ENCODE results near the gene RTEL1.
"Not testable (repeated sequence)": the region's sequence is repeated elsewhere in the genome, so short reads cannot be mapped to it uniquely, and the experiment has no call there.

The RTEL1 gene

DNA sequence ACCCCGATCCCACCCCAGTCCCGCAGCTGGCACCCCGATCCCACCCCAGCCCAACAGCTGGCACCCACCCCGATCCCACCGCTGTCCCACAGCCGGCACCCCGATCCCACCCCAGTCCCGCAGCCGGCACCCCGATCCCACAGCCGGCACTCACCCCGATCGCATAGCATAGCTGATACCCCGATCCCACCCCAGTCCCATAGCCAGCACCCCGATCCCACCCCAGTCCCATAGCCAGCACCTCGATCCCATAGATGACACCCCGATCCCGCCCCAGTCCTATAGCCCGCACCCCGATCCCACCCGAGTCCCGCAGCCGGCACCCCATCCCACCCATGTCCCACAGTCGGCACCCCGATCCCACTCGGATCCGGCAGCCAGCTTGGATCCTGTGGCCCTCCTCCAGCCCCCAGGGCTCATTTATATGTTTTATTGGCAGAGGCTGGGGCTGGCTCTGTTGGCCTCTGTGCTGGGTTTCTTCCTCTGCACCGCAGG is 30.3 kb upstream of the RTEL1 start:
- DNase-seq: no peak

DNA sequence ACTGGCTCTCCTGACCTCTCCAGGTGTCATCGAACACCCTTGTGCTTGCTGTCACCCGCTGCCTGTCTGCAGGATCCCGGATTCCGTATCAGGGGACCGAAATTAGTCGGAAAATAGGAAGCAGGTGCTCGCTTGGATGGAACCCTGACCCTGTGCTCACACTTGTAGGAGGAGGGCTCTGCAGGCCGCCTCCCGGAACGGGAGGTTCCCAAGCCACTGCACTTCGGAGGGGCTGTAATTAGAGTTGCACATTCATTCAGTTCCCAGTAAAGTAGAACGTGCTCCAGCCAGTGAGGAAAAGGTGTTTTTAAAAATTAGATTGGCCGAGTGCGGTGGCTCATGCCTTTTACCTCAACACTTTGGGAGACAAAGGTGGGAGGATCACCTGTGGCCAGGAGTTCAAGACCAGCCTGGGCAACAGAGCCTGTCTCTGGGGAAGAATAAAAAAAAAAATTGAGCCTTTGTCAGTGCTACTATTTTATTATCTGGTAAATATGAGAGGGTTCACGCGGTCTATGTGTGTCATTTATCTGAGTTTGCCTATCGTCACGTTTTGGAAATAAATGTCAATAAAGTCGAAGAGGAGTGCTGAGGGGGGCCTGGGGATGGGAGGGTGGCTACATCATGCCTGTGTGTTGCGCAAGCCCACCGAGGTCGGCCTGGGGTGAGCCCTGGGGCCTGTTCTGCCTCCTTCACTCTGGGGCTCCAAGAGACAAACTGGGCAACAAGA is 29.7 kb upstream of the RTEL1 start:
- no peak for DNase-seq

DNA sequence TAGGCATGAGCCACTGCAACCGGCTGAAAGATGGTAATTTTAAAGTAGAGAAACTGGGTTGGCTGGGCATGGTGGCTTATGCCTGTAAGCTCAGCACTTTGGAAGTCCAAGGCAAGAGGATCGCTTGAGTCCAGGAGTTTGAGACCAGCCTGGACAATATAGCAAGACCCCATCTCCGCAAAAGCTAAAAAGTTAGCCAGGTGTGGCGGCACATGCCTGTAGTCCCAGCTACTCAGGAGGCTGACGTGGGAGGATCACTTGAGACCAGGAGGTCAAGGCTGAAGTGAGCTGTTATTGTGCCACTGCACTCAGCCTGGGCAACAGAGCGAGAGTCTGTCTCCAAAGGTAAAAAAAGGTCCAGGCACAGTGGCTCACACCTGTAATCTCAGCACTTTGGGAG is 27.2 kb upstream of the RTEL1 start:
- not testable (repeated sequence) for DNase-seq

DNA sequence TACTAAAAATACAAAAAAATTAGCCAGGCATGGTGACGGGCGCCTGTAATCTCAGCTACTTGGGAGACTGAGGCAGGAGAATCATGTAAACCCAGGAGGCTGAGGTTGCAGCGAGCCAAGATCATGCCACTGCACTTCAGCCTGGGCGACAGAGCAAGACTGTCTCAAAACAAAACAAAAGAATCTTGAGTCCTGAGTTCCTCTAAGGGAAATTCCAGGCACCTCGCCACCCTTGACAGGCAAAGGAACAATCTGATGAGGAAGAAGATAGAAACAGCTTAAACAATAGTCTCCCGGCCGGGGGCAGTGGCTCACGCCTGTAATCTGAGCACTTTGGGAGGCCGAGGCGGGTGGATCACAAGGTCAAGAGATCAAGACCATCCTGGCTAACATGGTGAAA is 26.7 kb upstream of the RTEL1 start:
- not testable (repeated sequence) for DNase-seq

DNA sequence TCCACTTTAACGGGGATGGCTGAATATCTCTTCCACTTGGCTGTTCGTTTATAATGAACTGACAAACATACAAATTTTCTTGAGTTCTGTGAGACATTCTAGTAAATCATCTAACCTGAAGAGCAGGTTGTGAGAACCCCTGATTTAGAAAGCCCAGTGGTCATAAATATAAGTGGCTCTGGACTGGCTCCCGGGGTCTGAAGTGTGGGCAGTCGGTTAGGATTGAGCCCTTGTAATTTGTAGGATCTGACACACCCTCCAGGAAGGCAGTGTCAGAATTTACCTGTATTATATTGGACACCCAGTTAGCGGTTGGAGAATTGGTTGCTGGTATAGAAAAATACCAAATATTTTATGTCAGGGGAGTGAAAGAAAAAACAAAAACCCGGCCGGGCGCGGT is 24.4 kb upstream of the RTEL1 start:
- DNase-seq: no peak

DNA sequence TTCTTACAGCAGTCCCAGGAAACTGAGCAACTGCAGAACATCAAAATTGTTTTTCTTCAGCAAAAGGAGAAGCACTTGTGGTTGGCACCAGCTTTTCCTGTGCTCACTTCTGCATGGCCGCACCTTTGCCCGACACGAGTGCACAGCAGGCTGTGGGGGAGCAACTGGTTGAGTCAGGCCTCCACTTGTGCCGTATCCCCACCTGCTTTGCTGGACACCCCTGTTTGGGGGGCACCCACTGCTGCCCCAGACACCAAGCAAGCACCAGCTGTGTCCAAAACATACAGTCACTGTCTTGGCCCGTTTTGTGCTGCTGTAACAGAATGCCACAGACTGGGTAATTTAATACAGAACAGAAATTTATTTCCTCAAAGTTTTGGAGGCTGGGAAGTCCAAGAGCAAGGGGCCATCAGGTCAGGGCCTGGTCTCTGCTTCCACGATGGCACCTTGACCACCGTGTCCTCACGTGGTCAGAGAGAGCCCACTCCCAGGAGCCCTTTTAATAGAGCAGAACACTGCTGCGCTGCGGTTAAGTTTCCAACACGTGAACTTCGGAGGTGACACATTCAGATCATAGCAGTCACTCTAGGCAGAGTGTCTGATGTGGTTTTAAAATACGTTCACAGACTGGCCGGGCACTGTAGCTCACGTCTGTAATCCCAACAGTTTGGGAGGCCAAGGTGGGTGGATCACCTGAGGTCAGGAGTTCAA is 22.5 kb upstream of the RTEL1 start:
- peak; percentile 41 for DNase-seq

DNA sequence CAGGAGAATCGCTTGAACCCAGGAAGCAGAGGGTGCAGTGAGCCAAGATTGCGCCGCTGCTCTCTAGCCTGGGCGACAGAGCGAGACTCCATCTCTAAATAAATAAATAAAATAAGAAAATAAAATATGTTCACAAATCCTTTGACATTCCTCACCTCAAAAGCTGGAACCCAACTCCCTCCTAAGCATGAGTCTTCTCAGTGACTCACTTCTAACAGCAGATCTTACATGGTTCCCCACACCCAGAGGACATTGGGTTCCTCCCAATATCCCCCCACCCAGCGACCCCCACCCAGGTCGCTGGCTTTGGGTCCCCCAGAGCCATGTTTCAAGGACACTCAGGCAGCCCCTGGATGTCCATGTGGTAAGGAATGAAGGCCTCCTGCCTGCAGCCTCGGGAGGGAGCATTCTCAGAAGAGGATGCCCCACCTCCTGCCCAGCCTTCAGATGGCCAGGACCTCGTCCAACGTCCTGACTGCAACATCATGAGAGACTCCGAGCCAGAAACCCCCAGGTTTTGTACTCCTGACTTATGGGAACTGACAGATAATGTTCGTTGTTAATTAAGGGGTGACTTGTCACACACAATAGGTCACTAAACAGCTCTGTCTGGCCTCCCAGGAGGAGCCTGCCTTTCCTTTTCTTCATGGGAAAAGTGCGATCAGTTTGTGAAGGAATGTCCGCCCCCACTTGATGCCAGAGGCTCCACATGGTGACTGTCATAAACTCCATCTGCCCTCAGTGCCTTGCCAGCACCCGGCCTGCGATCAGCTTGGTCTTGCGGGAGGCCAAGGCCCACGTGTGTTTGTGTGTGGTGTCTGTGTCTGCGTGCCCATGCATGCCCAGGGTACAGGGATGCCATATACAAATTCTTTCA is 21.1 kb upstream of the RTEL1 start:
- DNase-seq: no peak

DNA sequence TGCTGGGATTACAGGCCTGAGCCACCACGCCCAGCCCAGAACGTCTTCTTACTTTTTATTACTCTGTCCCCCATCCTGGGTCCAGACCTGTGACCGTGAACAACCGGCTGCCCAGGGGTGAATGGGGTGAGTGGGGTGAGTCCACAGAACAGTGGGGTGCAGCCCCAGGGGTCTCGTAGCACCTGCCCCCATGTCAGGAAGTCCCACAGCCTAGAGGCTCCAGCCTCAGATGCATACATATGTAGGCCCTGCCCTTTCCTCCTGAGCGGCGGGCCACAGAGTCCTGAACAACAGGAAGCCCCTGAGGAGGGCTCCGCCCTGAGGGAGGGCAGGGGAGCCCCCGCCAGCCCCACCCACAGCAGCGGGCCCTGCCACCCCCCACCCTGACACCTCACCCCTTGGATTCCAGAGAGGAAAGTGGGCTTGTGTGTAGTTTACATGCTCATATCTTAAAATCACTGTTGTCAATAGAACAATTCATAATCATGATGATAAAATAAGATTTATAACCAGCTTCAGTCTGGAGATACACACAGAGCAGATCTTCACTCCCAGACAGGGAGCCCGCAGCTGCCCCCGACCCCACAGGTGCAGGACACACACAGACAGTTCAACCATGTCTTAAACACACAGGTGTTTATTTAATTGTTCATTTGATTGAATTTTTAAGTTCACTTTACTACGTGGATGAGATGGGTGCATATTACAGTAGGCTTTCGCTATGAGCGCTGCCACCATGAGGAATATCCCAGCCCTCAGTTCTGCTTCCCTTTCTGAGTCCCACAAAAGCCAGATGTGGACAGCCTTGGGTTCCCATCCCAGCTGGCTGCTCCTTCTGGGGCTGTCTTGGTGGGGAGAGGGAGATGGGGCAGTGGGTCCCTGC is 18.8 kb upstream of the RTEL1 start:
- peak; percentile 36 for DNase-seq

DNA sequence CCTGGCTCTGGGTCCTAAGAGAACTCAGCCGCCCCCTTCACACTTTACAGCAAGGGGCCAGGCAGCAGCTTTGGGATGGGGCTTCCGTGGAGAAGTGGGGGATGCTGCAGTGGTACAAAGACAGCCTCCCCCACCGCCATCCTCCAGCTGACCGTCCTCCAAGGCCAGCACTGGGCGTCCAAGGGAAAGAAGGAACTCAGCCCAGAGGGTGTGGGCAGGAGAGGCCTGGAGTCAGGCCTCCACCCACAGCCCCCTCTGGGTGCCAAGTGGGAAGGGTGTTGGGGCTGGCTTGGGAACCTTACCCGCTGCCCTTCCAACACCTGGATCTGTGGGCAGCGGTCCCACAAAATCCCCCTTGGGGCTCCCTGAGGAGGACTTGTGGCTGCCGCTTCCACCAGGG is 18.0 kb upstream of the RTEL1 start:
- no peak for DNase-seq

DNA sequence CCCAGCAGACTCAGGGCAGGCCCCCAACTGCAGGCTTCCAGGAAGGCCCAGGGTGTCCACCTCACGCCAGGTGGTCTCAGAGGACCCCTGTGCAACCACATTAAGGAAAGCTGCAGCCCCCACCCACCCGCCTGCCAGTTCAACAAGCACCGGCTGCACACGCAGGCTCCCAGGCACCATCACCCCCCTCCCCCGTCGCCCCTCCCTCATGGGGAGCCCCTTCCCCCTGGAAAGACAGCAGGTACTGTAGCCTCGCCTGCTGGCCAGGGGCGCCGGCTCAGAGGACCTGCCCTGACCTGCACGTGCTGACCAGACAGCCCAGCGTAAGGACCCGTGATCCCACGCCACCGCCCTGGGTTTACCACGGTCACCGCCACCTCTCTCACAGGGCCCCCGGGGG is 17.4 kb upstream of the RTEL1 start:
- DNase-seq: not testable (repeated sequence)

DNA sequence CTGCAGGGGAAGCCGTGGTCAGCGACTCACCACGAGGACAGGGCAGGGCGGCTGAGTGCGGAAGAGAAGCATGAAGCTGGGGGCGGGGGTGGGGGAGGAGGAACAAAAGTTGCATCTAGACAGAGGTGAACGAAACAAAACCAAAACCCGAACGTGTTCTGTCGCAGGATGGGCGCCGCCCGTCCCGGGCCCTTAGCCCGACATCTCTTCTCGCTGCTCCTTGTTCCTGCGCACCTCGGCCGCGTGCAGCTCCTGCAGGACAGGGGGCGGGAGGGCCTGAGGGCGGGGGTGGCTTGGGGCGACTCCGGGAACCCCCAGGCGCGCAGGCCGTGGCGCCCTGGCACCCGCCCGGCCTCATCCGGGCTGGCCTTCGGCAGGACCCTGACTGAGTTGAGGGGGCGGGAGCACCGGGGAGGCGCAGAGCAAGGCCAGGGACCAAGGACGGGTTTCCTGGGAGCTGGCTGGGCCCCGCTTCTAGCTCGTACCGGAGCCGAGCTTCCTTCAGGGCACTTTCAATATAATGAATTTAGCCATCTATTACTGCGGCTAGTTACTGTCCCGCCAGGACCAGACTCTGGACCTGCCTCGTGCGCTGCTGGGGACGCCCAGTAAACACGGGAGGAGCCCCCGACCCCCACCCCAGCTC is 16.8 kb upstream of the RTEL1 start:
- peak; percentile 44 for DNase-seq

DNA sequence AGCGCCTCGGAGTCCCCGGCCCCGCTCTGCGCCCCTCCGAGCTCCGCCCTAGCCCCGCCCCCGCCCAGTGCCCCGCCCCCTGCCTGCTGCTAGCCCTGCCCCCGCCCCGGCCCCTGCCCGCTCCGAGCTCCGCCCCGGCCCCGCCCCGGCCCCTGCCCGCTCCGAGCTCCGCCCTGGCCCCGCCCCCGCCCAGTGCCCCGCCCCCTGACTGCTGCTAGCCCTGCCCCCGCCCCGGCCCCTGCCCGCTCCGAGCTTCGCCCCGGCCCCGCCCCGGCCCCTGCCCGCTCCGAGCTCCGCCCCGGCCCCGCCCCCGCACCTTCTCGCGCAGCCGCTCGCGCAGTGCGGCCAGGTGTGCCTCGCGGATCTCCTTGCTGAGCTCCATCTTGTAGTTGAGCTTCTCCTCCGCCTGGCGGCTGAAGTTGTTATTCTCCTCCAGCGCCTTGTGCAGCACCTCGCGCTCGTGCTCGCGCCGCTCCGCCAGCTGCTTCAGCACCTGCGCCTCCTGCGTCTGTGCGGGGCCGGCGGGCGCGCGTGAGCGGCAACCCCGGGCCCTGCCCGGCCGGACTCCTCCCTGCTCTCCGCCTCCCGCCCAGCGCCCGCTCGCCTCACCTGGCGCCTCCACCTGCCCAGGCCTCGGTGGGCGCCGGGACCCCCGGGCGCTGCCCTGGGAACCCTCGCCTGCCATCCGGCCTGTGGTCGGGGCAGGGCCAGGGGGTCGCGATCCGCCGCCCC is 16.2 kb upstream of the RTEL1 start:
- DNase-seq: peak; percentile 100

DNA sequence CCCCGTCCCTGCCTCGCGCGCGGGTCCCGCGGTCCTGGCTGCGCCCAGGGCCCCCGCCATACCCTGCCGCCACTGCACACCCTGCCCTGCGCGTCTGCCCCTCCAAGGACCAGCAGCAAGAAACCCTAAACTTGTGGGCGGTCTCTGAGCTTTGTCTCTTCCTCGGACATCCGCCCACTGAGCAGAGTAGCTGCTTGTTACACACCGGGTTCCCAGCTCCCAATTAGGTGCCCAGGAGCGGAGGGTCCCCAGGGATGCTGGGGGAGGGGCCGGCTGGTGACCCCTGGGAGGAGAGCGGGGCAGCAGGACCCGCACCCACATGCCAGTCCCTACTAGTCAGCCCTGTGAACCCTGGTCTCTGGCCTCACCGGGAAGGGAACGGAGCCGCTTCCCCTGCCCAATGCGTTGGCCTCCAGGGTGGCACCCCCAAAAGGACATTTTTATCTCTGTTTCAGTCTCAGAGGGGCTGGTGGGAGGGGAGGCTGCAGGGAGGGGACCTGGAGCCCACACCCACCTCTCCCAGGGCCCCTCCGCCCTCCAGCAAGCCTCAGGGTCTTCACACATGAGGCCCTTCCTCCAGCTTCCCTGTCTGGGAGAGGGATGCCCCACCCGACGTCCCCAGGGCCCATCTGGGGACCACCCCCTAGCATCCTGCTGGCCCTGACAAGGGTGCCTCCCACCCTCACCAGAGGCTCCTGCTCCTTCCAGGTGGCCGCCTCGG is 15.4 kb upstream of the RTEL1 start:
- DNase-seq: no peak

DNA sequence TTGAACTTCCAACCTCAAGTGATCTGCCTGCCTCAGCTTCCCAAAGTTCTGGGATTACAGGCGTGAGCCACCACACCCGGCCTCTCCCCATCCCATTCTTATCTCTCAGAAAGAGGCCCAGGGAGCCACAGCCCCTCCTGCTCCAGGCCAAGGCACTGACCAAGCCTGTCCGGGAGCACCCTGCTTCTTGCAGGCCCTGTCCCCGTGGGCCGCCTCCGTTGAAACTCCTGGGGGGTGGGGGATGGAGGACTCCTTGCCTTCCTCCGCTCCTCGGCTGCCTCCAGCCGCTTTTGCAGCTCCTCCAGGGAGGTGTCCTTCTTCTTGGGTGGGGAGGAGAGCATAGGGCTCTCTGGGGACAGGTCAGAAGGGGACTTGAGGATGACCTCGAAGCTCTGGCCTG is 14.6 kb upstream of the RTEL1 start:
- no peak for DNase-seq

DNA sequence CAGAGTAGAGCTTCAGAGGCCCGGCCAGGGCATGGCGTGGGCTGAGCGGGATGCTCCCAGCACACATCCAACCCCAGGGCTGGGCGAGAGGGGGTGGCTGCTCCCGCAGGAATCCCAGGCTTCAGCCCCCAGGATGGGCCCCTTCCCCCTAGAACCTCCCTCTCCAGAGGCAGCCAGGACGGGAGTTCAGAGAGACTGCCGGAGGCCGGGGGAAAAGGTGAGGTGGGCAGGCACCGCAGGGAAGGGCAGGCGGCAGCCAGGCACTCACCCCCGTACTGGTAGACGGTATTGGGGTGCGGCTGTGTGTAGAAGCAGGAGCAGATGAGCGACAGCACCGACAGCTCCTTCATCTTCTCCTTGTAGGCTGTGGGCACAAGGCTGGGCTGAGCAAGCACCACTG is 14.2 kb upstream of the RTEL1 start:
- DNase-seq: no peak

DNA sequence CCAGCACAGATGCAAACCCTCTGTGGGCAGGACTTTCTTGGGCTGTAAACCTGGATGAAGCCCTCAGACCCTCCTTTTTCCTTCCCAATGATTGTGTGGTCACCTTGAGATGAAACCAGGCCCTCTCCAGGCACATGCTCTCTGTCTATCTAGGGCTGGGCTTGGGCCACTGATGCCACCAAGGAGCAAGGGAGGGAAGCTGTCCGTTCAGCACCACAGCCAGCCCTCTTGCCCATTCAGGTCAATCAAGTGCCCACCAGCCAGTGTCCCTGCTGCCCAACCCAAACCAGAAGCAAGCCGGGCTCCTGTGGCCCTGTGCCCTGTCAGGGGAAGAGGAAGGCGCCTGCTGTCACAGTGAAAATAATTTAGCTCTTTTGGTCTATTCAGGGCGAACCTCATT is 12.9 kb upstream of the RTEL1 start:
- DNase-seq: no peak

DNA sequence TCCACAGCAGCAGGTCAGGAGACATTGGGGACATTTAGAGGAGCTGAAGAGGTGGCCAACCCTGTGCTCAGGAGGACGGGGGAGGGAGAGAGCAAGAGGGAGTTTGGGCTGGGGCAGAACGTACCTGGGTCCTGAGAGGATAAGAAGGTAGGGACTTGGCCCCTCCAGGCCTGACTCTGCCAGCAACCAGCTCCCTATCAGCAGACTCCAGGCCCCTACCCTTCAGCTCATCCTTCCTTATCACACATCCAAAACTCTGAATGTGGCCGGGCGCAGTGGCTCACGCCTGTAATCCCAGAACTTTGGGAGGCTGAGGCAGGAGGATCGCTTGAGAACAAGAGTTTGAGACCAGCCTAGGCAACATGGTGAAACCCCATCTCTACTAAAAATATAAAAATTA is 9.9 kb upstream of the RTEL1 start:
- no peak for DNase-seq

DNA sequence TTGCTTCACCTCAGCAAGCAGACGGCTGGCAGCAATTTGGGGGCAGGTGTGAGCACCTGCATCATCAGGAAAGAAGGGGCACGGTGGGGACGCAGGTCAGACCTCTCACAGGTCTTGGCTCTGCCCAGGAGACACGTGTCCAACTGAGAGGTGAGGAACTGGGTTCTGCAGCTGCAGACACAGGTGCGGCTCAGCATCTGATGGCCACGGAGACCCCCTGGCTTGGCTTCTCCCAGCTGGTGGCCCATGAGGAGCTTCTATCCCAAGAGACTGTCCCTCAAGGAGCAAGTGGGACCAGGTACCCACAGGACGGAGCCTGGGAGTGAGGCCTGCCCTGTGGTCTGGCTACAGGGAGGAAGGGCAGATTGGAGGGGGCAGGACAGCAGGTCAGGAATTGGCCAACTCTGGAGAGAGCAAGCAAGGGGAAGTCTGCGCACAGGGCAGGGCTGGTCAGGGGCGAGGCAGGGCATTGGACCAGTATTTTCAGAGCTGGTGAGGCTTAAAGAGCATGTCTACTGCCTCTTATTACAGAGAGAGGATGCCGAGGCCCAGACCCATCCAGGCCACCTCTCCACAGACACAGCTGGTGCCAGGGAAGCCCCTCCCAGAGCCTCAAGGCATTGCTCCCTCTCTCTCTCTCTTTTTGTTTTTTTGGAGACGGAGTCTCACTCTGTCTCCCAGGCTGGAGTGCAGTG is 9.1 kb upstream of the RTEL1 start:
- DNase-seq: no peak

DNA sequence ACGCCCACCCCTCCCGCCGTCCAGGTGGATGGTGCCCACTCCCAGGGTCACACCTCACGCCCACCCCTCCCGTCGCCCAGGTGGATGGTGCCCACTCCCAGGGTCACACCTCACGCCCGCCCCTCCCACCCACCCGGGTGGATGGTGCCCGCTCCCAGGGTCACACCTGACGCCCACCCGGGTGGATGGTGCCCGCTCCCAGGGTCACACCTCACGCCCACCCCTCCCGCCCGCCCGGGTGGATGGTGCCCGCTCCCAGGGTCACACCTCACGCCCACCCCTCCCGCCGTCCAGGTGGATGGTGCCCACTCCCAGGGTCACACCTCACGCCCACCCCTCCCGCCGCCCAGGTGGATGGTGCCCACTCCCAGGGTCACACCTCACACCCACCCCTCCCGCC is 7.6 kb upstream of the RTEL1 start:
- DNase-seq: not testable (repeated sequence)

DNA sequence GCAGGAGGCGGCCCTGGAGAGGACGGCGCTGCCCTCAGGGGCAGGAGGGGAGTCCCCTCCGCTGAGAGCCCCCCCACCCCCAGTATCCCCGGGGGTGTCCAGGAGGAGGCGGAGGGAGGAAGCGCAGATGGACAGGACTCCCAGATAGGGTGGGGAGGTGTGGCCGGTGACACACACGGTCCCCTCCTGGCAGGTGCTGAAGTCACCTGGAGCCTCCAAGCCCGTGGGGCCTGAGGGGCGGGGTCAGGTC is 6.2 kb upstream of the RTEL1 start:
- DNase-seq: no peak
